AG10803 (cell line): Measurements from ENCODE around the gene ARL3.
A peak's percentile ranks its signal among the peaks of the same experiment; 100 is the strongest.

Source experiments
- DNase-seq: peaks from one replicate; pipeline ENCODE4 v3.0.0; 2010; ENCODE audit warnings: low read depth
- H3K4me3 ChIP-seq: 2 replicates; pipeline ENCODE4 v1.5.1; 2011; ENCODE audit warnings: mild to moderate bottlenecking, low read length, control low read depth
- TF ChIP-seq, protein P1 (sequence below): conservative IDR thresholded peaks from 2 replicates; pipeline ENCODE4 v1.5.1; 2011; ENCODE audit warnings: mild to moderate bottlenecking, low read length, control low read depth, inconsistent platforms

The ARL3 gene

DNA sequence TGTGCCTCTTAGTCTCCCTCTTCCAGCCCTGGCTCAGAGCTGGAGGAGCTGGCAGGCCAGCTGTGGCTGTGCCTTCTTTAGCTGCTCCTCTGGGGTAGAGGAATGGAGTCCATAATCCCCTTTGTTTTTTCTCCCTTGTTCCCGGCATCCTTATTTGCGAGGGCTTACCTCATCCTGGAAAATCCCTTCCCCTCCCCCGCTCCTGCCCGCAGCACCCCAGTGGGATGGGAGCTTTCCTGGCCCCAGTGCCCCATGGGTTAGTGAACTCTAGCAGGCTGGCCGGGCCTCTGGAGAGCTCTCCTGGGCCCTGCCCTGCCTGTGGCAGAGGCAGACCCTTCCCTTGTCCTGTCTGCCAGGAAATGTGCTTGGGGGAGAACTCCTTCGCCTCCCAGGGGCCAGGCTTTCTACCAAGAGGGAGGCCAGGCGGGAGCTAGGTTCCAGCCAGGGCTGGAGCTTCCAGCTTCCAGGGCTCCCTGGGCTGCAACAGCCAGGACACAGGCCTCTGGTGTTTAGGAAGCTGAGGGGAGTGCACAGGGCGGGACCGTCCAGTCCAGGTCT, 86.4 kb downstream of the ARL3 start:
- TF ChIP-seq, protein P1, sequence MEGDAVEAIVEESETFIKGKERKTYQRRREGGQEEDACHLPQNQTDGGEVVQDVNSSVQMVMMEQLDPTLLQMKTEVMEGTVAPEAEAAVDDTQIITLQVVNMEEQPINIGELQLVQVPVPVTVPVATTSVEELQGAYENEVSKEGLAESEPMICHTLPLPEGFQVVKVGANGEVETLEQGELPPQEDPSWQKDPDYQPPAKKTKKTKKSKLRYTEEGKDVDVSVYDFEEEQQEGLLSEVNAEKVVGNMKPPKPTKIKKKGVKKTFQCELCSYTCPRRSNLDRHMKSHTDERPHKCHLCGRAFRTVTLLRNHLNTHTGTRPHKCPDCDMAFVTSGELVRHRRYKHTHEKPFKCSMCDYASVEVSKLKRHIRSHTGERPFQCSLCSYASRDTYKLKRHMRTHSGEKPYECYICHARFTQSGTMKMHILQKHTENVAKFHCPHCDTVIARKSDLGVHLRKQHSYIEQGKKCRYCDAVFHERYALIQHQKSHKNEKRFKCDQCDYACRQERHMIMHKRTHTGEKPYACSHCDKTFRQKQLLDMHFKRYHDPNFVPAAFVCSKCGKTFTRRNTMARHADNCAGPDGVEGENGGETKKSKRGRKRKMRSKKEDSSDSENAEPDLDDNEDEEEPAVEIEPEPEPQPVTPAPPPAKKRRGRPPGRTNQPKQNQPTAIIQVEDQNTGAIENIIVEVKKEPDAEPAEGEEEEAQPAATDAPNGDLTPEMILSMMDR = no peak
- DNase-seq = peak; percentile 74
- no peak overlapping the region for H3K4me3 ChIP-seq

DNA sequence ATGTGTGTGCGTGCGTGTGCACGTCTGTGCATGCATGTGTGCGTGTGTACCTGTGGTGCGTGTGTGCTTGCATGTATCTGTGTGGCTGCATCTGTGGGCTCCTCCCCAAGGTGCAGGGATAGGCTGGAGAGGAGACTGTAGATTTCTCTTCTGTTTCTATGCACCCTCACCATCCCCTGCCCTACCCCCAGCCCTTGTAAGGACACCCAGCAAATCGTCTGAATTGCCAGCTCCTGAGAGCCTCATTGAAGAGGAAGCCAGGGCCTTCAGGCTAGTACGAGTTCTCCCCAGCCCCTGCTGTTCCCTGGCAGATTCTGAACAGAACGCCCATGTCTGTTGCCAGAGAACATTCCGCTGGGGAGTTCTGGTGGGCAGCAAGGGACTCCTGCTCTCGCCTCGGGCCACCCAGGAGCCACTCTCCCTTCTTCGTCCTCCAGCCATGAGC, 86.9 kb downstream of the ARL3 start:
- DNase-seq = no peak
- no peak overlapping the region for H3K4me3 ChIP-seq
- TF ChIP-seq, protein P1 = no peak

DNA sequence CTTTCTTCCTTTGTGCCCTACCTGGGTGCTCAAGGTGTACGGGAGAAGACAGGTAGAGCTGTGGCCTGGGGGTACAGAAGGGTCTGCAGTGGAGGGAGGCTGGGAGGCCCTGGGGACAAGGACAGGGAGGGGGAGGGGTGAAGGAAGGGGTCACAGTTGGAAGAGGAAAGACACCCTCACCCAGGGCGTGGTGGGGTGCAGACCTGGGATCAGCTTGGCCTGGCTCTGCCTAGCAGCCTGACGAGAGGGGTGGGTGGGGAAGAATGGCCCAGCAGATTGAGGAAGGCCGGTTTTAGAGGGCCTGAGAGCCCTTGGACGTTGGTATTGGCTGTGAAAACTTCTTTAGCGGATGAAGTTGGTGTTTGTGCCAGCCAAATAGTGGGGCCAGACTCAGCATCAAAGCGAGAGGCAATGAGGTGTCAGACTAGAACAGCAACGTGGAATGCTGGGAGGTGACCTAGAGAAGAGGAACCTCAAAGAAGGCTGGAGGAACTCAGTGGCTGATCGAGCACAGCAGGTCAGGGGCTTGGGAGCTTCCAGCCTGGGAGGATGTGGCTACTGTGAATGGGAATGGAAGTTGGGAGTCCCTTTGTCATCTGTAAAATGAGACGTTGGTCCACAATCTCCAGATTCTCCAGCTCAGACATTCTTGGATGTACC, 88.0 kb downstream of the ARL3 start:
- H3K4me3 ChIP-seq = no peak overlapping the region
- no peak for DNase-seq
- TF ChIP-seq, protein P1 = no peak

DNA sequence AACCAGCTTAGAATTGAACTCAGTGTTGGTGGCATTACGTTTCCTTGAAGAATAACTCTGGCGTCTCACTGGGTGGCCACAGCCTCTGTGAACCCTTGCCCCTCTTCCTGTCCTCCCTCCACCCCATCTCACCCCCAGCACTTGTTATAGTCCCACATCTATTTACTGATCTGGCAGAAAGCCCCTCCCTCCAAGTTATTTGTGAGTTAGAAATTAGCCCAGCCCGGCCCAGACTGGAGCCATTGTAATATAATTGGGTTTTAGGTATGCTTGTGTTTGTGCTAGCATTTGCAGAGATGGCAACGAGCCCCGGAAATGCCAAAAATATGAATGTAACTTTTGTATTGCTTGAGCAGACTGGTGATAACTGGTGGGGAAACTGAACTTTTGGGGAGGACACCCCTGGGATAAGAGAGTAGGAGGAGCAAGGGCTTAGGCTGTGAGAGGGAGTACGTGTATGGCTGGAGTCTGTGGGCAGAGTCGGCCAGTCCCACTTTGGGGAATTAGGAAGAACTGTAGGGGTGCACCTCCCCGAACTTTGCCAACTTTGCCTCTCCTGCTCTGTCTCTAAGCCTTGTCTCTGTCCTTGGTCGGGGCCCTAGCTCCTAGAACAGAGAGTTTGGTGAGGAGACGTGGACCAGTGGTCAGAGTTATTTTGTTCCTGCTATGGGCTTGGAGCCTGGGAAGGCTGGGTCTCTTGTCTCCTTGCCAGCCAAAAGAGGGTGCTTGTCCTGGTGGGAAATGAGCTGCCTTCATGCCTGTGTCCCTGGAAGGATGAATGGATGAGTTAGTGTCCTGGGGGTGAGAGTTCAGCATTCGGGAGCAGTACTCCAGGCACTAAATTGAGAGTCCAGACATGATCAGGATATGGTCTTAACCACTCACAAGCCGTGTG, 89.2 kb downstream of the ARL3 start:
- no peak for DNase-seq
- no peak overlapping the region for H3K4me3 ChIP-seq
- TF ChIP-seq, protein P1 = no peak

DNA sequence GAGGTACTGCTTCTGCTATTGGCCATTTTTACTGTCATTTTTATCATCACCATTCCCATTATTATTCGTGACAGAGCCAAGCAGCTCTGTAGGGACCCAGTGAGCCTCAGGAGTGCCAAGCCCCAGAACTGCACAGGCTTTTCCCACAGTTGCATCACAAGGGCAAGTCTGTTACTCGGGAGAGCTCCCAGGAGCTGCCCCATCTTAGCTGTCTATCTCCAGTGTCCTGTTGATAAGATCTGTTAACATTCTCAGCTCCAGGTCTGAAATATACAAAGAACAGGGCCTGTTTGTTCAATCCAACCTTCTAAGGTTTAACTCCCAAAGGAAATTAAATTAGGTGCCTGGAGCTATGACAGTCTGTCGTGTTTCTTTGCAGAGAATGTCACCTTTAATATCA, 90.1 kb downstream of the ARL3 start:
- no peak for DNase-seq
- H3K4me3 ChIP-seq = no peak overlapping the region
- TF ChIP-seq, protein P1 = no peak
